K562 (cell line): ENCODE results near the gene COQ5. TPM values are rescaled to one million over a fixed set of nuclear protein-coding genes. Genes with fewer than 3 reads are reported as not detected.
A peak's percentile ranks its signal among the peaks of the same experiment; 100 is the strongest.

Experiments
- ATAC-seq: fragments of 200-7000 bp; cut with Tn5 transposase; 3 replicates; pipeline ENCODE4 v1.9.1; 2020; ENCODE audit warnings: moderate library complexity
- BruUV-seq: library from RNA; stranded (reverse); fragments of 400-500 nt; replicated peaks from 2 replicates; lab custom pipeline; 2021; lab: Mats Ljungman, UMichigan
- CTCF ChIA-PET: fragments of 300-600 bp; formaldehyde crosslinking; extraction: SDS; loops from one replicate; lab custom pipeline; 2021; ENCODE audit warnings: low intra/inter-chr PET ratio; lab: Yijun Ruan, JAX
- POLR2A ChIA-PET: fragments of 300-600, 350-650 bp; sonication (Branson Sonifier 250); formaldehyde crosslinking; extraction: SDS; loops from one replicate; lab custom pipeline; 2021; ENCODE audit warnings: antibody characterized with exemption, inconsistent platforms; lab: Yijun Ruan, JAX
- DNase-seq, 4 experiments: peaks; one replicate each; pipeline versions ENCODE4 v3.0.0 to v3.0.0-alpha.2; 2011 to 2018; ENCODE audit warnings: low spot score in 3 of 4, mixed read lengths in 3 of 4; ENCODE audit errors: extremely low read depth in 1 of 4
- FAIRE-seq: peaks from 2 replicates; lab custom pipeline; 2011; peaks lifted over from hg19 to GRCh38; lab: Jason Lieb, UNC
- H2AFZ ChIP-seq: 2 replicates; pipeline ENCODE4 v1.6.0; 2011; ENCODE audit warnings: low read depth, low read length, control low read depth, inconsistent platforms
- H3K27ac ChIP-seq: fragments of 200-600 bp; 3 replicates; pipeline ENCODE4 v1.8.0; 2011; ENCODE audit warnings: low read depth, mild to moderate bottlenecking, control low read depth, inconsistent platforms, low read length, moderate library complexity, mixed read lengths; ENCODE audit errors: extremely low read depth
- H3K27me3 ChIP-seq, 2 experiments: fragments of 300-600 bp in 1 of 2; 2 replicates in 1 of 2; 3 replicates in 1 of 2; pipeline versions ENCODE4 v1.6.0 to v1.8.0; 2011; ENCODE audit warnings: inconsistent platforms in 2 of 2, low read length in 2 of 2, mild to moderate bottlenecking in 1 of 2, mixed read lengths in 1 of 2, moderate library complexity in 1 of 2; ENCODE audit not compliant: control insufficient read depth in 2 of 2, insufficient read depth in 2 of 2
- H3K36me3 ChIP-seq: fragments of 300-600 bp; 3 replicates; pipeline ENCODE4 v1.8.0; 2011; ENCODE audit warnings: mild to moderate bottlenecking, low read length, inconsistent platforms; ENCODE audit not compliant: control insufficient read depth, insufficient read depth
- H3K4me1 ChIP-seq, 2 experiments: fragments of 200-600 bp in 1 of 2; replicated peaks in 1 of 2; 2 replicates in 1 of 2; 3 replicates in 1 of 2; pipeline versions ENCODE4 v1.5.1 to v1.8.0; 2011; ENCODE audit warnings: inconsistent platforms in 2 of 2, low read length in 2 of 2, mild to moderate bottlenecking in 1 of 2, mixed read lengths in 1 of 2, moderate library complexity in 1 of 2; ENCODE audit not compliant: control insufficient read depth in 2 of 2, insufficient read depth in 2 of 2
- H3K4me2 ChIP-seq: 2 replicates; pipeline ENCODE4 v1.6.1; 2011; ENCODE audit warnings: low read length, control low read depth, inconsistent platforms, mixed read lengths; ENCODE audit not compliant: insufficient read depth
- H3K4me3 ChIP-seq: fragments of 200-600 bp; sonication (generic), shearing (Covaris generic); 2 replicates; pipeline ENCODE4 v1.5.1; 2016; ENCODE audit warnings: control low read depth, inconsistent platforms
- H3K79me2 ChIP-seq: fragments of 200-600 bp; 3 replicates; pipeline ENCODE4 v1.8.0; 2011; ENCODE audit warnings: low read length, inconsistent platforms; ENCODE audit not compliant: control insufficient read depth, insufficient read depth
- H3K9ac ChIP-seq, 2 experiments: 2 replicates each; pipeline versions ENCODE4 v1.6.0 to v1.6.1; 2011; ENCODE audit warnings: low read depth in 2 of 2, low read length in 2 of 2, control low read depth in 1 of 2, inconsistent platforms in 1 of 2, mild to moderate bottlenecking in 1 of 2, mixed read lengths in 1 of 2; ENCODE audit not compliant: insufficient read depth in 1 of 2
- H3K9me1 ChIP-seq: one replicate; pipeline ENCODE4 v1.6.0; 2011; ENCODE audit warnings: inconsistent platforms, mild to moderate bottlenecking, low read length, moderate library complexity; ENCODE audit not compliant: control insufficient read depth, insufficient read depth
- H3K9me3 ChIP-seq: replicated peaks from 2 replicates; pipeline ENCODE4 v1.5.1; 2011; ENCODE audit warnings: low read depth, low read length, inconsistent platforms; ENCODE audit not compliant: control insufficient read depth, insufficient read depth
- H4K20me1 ChIP-seq: replicated peaks from 2 replicates; pipeline ENCODE4 v1.6.1; 2011; ENCODE audit warnings: low read length, inconsistent platforms, mixed read lengths; ENCODE audit not compliant: control insufficient read depth, insufficient read depth
- CBFA2T2 ChIP-seq: fragments of 450-650 bp; conservative IDR thresholded peaks from 2 replicates; pipeline ENCODE4 v1.6.1; 2017; ENCODE audit warnings: mild to moderate bottlenecking
- CBX2 ChIP-seq: fragments of 200-600 bp; sonication (generic); IDR thresholded peaks from one replicate; pipeline ENCODE4 v1.6.1; 2012; ENCODE audit warnings: mild to moderate bottlenecking, low read length, inconsistent platforms; ENCODE audit not compliant: insufficient read depth, poor library complexity, severe bottlenecking
- CTBP1 ChIP-seq: fragments of 450-650 bp; IDR thresholded peaks from 2 replicates; pipeline ENCODE4 v1.6.1; 2016; ENCODE audit warnings: borderline replicate concordance
- HDAC1 ChIP-seq, 2 experiments: fragments of 450-650 bp; IDR thresholded peaks; 2 replicates each; pipeline ENCODE4 v1.6.1; 2016 to 2017; ENCODE audit warnings: inconsistent platforms in 1 of 2, mild to moderate bottlenecking in 1 of 2, moderate library complexity in 1 of 2
- KLF1 ChIP-seq: fragments of 450-650 bp; IDR thresholded peaks from 2 replicates; pipeline ENCODE4 v1.6.1; 2016; ENCODE audit warnings: missing genetic modification characterization, missing compliant biosample characterization
- MAZ ChIP-seq, 2 experiments: fragments of 450-650 bp in 1 of 2; sonication (generic) in 1 of 2; formaldehyde crosslinking; IDR thresholded peaks in 1 of 2; conservative IDR thresholded peaks in 1 of 2; 2 replicates each; pipeline versions ENCODE4 v1.4.0 to v1.5.0; 2020; ENCODE audit warnings: mild to moderate bottlenecking in 1 of 2, missing genetic modification reagents in 1 of 2
- NELFE ChIP-seq: IDR thresholded peaks from 2 replicates; pipeline ENCODE4 v1.6.1; 2011; ENCODE audit warnings: mild to moderate bottlenecking; ENCODE audit not compliant: insufficient read depth, insufficient read length
- POLR2G ChIP-seq: fragments of 200-400 bp; formaldehyde crosslinking; IDR thresholded peaks from 2 replicates; pipeline ENCODE4 v1.6.1; 2017; ENCODE audit warnings: low read depth, mild to moderate bottlenecking, antibody characterized with exemption, low read length, moderate library complexity
- RBM14 ChIP-seq: fragments of 200-400 bp; formaldehyde crosslinking; IDR thresholded peaks from 2 replicates; pipeline ENCODE4 v1.6.1; 2018; ENCODE audit warnings: low read depth, mild to moderate bottlenecking, low read length, moderate library complexity, borderline replicate concordance; ENCODE audit not compliant: insufficient read depth
- SIN3A ChIP-seq, 2 experiments: fragments of 150-350 bp in 1 of 2; IDR thresholded peaks; 2 replicates each; pipeline ENCODE4 v1.6.1; 2011 to 2016; ENCODE audit warnings: borderline replicate concordance in 2 of 2, low read depth in 2 of 2, low read length in 2 of 2, mild to moderate bottlenecking in 2 of 2, moderate library complexity in 2 of 2; ENCODE audit not compliant: control insufficient read depth in 1 of 2
- SPI1 ChIP-seq: IDR thresholded peaks from 2 replicates; pipeline ENCODE4 v1.6.1; 2011; ENCODE audit warnings: low read depth, low read length, control low read depth, borderline replicate concordance
- TEAD4 ChIP-seq, 2 experiments: sonication (generic) in 1 of 2; formaldehyde crosslinking in 1 of 2; IDR thresholded peaks; 2 replicates each; pipeline versions ENCODE4 v1.6.1 to v1.8.0; 2012 to 2022; ENCODE audit warnings: borderline replicate concordance in 1 of 2, inconsistent platforms in 1 of 2, low read length in 1 of 2, mild to moderate bottlenecking in 1 of 2, missing genetic modification reagents in 1 of 2
- XRCC5 ChIP-seq: fragments of 200-400 bp; formaldehyde crosslinking; IDR thresholded peaks from 2 replicates; pipeline ENCODE4 v1.6.1; 2017; ENCODE audit warnings: low read depth, mild to moderate bottlenecking, low read length
- ZNF24 ChIP-seq: fragments of 450-650 bp; IDR thresholded peaks from 2 replicates; pipeline ENCODE4 v1.6.1; 2016
- WGBS: fragments of 100-300 bp; shearing (Covaris generic); methylation state at CpG from one replicate; pipeline ENCODE4 v1.1.6; 2016; ENCODE audit warnings: low coverage, mixed read lengths; ENCODE audit not compliant: insufficient coverage; ENCODE audit errors: missing lambda C conversion rate; 5-methylcytosine and 5-hydroxymethylcytosine counted together
- in situ Hi-C: fragments of 300-500 bp; cut with MboI; formaldehyde crosslinking; loops from 4 replicates; pipeline ENCODE4 v1.15.0; 2018; ENCODE audit warnings: inconsistent platforms, mixed read lengths
- intact Hi-C: fragments of 100-400 bp; cut with micrococcal nuclease; formaldehyde crosslinking; loops from 2 replicates; pipeline ENCODE4 v1.14.2; 2022
- polyA plus RNA-seq, 8 experiments: library from polyadenylated mRNA; depleted of rRNA in 4 of 8; stranded (reverse) in 5 of 8; unstranded in 3 of 8; fragments of >200 nt; fragmentation: Nextera tagmentation in 2 of 8; fragmentation: Illumina TruSeq in 1 of 8; extraction: Ambion mirVana in 2 of 8; extraction: Trizol in 1 of 8; gene quantifications; 2 replicates each; pipeline versions ENCODE4 v1.2.1 to v1.2.3, GENCODE V29; 2011 to 2014; ENCODE audit warnings: inconsistent platforms in 1 of 8, missing spikeins in 1 of 8
- total RNA-seq, 7 experiments: library from RNA; depleted of rRNA in 6 of 7; stranded (reverse); fragments of >200 nt in 6 of 7; fragmentation: Illumina TruSeq in 2 of 7; extraction: Trizol in 2 of 7; gene quantifications; 2 replicates each; pipeline versions ENCODE4 v1.2.1 to v1.2.3, GENCODE V29; 2011 to 2021; ENCODE audit warnings: low replicate concordance in 1 of 7
- TF ChIP-seq, protein P1 (sequence below): sonication (generic); formaldehyde crosslinking; IDR thresholded peaks from 2 replicates; pipeline ENCODE4 v1.8.0; 2022; ENCODE audit warnings: missing genetic modification reagents, mild to moderate bottlenecking, borderline replicate concordance
- TF ChIP-seq, protein P2 (sequence below): IDR thresholded peaks from 3 replicates; pipeline ENCODE4 v1.6.1; 2011; ENCODE audit warnings: borderline replicate concordance, mild to moderate bottlenecking; ENCODE audit not compliant: insufficient read length, insufficient read depth

Gene COQ5
- total and polyA plus RNA-seq, 9 of the 15 experiments (the other 6 are each of a cell fraction or from before 2014, with no cell fraction given), result 19.2 to 59.7 (median 30.4) TPM

DNA sequence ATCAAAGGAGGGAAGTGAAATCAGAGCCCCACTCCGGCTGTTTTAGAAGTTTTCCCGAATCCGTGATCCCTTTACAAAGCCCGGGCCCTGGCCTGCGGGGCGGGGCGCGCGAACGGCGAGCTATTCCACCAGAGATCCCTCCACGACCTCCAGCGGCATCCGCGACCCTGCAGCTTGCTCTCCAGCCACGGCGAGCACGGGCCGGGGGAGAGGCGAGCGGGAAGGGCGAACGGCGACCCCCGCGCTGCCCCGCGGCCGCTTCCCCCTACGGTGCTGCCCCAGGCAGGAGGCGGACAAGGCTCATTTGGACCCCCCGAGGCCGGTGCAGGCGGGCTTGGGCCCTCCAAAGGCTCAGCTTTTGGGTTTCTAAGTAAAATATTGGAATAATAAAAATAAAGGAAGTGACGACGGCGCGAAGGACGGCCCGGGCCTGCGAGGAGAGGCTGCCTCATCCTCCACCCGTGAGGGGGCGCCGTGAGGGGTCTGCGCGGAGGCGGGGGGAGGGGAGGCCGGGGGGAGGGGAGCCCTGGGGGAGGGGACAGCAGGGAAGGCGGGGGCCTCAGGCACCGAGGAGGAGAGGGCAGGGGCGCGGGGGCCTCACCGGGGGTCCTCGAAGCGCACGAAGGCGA, 60.0 kb downstream of the COQ5 start (continued):
- TF ChIP-seq, protein P1, sequence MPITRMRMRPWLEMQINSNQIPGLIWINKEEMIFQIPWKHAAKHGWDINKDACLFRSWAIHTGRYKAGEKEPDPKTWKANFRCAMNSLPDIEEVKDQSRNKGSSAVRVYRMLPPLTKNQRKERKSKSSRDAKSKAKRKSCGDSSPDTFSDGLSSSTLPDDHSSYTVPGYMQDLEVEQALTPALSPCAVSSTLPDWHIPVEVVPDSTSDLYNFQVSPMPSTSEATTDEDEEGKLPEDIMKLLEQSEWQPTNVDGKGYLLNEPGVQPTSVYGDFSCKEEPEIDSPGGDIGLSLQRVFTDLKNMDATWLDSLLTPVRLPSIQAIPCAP (CRISPR knock-in tag), result no peak
- no peak for TF ChIP-seq CBX2

DNA sequence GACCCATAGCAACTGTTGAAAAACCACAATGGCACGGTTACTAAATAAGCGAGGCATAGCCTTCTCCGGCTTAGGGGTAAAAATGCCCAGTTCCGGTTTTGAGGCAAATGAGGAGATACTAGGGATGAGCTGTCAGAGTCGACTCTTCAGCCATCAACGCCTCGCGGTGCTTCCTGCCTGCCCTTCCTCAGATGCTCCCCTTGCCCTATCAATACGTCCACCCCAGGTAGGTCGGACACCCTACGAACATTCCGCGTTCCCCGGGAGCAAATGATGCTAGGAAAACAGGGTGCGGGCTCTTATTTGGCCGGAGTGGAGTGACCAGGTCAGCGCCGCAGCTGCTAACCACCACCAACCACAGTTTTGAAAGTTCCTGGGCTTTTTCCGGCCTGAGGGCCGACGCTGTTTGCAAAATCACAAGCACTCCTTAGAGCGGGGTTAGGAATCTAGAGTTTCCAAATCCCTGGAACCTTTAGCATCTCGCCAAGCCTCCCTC, 60.6 kb downstream of the COQ5 start:
- in situ Hi-C loops, result no loop called here
- TF ChIP-seq MAZ (CRISPR knock-in tag; conservative IDR thresholded peaks at IDR 0.05 in 1 of 2, IDR thresholded peaks at IDR 0.05 in 1 of 2) (peak in 1 of 2 experiments; percentile 8; a peak in 1 of 4 replicates), TEAD4 (IDR thresholded peaks at IDR 0.05; ENCODE audit: low read length) (peak; percentile 24; the same call in 1 of the 2 replicates), TEAD4 (CRISPR knock-in tag; IDR thresholded peaks at IDR 0.05; ENCODE audit: borderline replicate concordance) (no peak), ZNF24 (no peak), SPI1 (peak; percentile 83), RBM14 (no peak), CTBP1 (peak; percentile 41; the same call in 1 of the 2 replicates), KLF1 (no peak), HDAC1 (IDR thresholded peaks at IDR 0.05) (0 out of 4 replicates have a peak, but pooled peaks of 1 of the 2 experiments have one; percentile 5), XRCC5 (0 out of 2 replicates have a peak, but pooled peaks have one; percentile 50), POLR2G (peak; percentile 47; the same call in 1 of the 2 replicates), SIN3A (IDR thresholded peaks at IDR 0.05; ENCODE audit: borderline replicate concordance in 2 of 2, control insufficient read depth in 1 of 2, low read depth in 2 of 2, low read length in 2 of 2) (0 out of 4 replicates have a peak, but pooled peaks have one; percentile 7 to 57), NELFE (no peak), CBFA2T2 (no peak)
- TF ChIP-seq, protein P2, sequence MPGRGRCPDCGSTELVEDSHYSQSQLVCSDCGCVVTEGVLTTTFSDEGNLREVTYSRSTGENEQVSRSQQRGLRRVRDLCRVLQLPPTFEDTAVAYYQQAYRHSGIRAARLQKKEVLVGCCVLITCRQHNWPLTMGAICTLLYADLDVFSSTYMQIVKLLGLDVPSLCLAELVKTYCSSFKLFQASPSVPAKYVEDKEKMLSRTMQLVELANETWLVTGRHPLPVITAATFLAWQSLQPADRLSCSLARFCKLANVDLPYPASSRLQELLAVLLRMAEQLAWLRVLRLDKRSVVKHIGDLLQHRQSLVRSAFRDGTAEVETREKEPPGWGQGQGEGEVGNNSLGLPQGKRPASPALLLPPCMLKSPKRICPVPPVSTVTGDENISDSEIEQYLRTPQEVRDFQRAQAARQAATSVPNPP, result no peak

More for the DNA sequence above, 60.6 kb downstream of the COQ5 start:
- POLR2A ChIA-PET, result interaction anchor here (0.6 to 3.1 kb wide), 15 partner anchors 9 to 980 kb away, joined by 3 to 23 read pairs (median 5); partner anchors contain the start of genes RNU4-1 and RNU4-2
- DNase-seq, result peak in 1 of 4 experiments; percentile 58
- FAIRE-seq, result peak; percentile 79
- intact Hi-C loops, result loop anchor here (5.0 kb wide), 1 partner anchor 114 kb away; the partner anchor contains the start of gene POP5
- H3K27me3 ChIP-seq, result no peaks in the 10 kb centered on the region
- peak overlapping the region; percentile 97 for H3K4me2 ChIP-seq
- TSS peak; percentile 41 for BruUV-seq
- peaks cover 52% of the 10 kb centered on the region for H3K36me3 ChIP-seq
- H4K20me1 ChIP-seq, result peaks cover 33% of the 10 kb centered on the region
- H3K4me3 ChIP-seq, result peak overlapping the region; percentile 90
- H3K4me1 ChIP-seq, result peaks cover 18 to 29% of the 10 kb centered on the region in 2 experiments
- peak; percentile 24 for ATAC-seq
- no peaks in the 10 kb centered on the region for H3K9me3 ChIP-seq
- H3K9me1 ChIP-seq, result no peaks in the 10 kb centered on the region
- H3K79me2 ChIP-seq, result peaks cover 94% of the 10 kb centered on the region
- WGBS, result under 1% methylated on average over 23 of the region's 23 CpGs
- peak overlapping the region; percentile 18; the same call in 1 of the 2 replicates for H2AFZ ChIP-seq
- CTCF ChIA-PET, result no interaction called here
- peak overlapping the region; percentile 96 for H3K27ac ChIP-seq
- H3K9ac ChIP-seq, result peak overlapping the region; percentile 87 to 100
